OCI-LY7 (cell line): ENCODE results near the gene PLCL2. TPM values are rescaled to one million over a fixed set of nuclear protein-coding genes. Genes with fewer than 3 reads are reported as not detected.

Experiments used
- BruUV-seq: library from RNA; stranded (reverse); fragments of 400-500 nt; replicated peaks from 2 replicates; lab custom pipeline; 2021; lab: Mats Ljungman, UMichigan
- CTCF ChIA-PET: fragments of 300-600 bp; sonication (Branson Sonifier 250); formaldehyde crosslinking; loops from one replicate; lab custom pipeline; 2022; ENCODE audit warnings: antibody characterized with exemption; ENCODE audit not compliant: unreplicated experiment; lab: Charles Lee
- POLR2A ChIA-PET: fragments of 300-600 bp; sonication (Branson Sonifier 250); formaldehyde crosslinking; loops from one replicate; lab custom pipeline; 2022; ENCODE audit warnings: antibody characterized with exemption; lab: Charles Lee
- DNase-seq: peaks from one replicate; pipeline ENCODE4 v3.0.0-alpha.2; 2015; ENCODE audit warnings: low spot score
- H2AFZ ChIP-seq: fragments of 200-600 bp; sonication (generic), shearing (Covaris generic); 2 replicates; pipeline ENCODE4 v1.6.1; 2014; ENCODE audit warnings: mild to moderate bottlenecking, antibody characterized with exemption, low read length, moderate library complexity
- H3K27ac ChIP-seq: fragments of 200-600 bp; sonication (generic); 2 replicates; pipeline ENCODE4 v1.5.1; 2014; ENCODE audit warnings: mixed run types, low read depth, mild to moderate bottlenecking, moderate library complexity, low read length, inconsistent platforms; ENCODE audit not compliant: poor library complexity, severe bottlenecking
- H3K36me3 ChIP-seq: fragments of 200-600 bp; sonication (generic); 2 replicates; pipeline ENCODE4 v1.6.1; 2014; ENCODE audit warnings: mild to moderate bottlenecking, antibody characterized with exemption, low read length, moderate library complexity, mixed read lengths; ENCODE audit not compliant: insufficient read depth
- H3K4me1 ChIP-seq: fragments of 200-600 bp; sonication (generic); 2 replicates; pipeline ENCODE4 v1.5.1; 2014; ENCODE audit warnings: mild to moderate bottlenecking, low read length; ENCODE audit not compliant: insufficient read depth, poor library complexity, severe bottlenecking
- H3K4me2 ChIP-seq: fragments of 200-600 bp; sonication (generic); 2 replicates; pipeline ENCODE4 v1.6.1; 2014; ENCODE audit warnings: mild to moderate bottlenecking, low read length
- H3K4me3 ChIP-seq: fragments of 200-600 bp; sonication (generic); 2 replicates; pipeline ENCODE4 v1.5.1; 2014; ENCODE audit warnings: mild to moderate bottlenecking, low read depth, low read length; ENCODE audit not compliant: poor library complexity, severe bottlenecking
- H3K79me2 ChIP-seq: fragments of 200-600 bp; sonication (generic); 2 replicates; pipeline ENCODE4 v1.6.1; 2016; ENCODE audit warnings: low read depth, mild to moderate bottlenecking, low read length, moderate library complexity, mixed read lengths; ENCODE audit not compliant: insufficient read depth
- H3K9me2 ChIP-seq: fragments of 200-600 bp; sonication (generic); 2 replicates; pipeline ENCODE4 v1.6.1; 2016; ENCODE audit warnings: mild to moderate bottlenecking, low read length, mixed read lengths; ENCODE audit not compliant: insufficient read depth
- H3K9me3 ChIP-seq: fragments of 200-600 bp; sonication (generic); 2 replicates; pipeline ENCODE4 v1.6.1; 2014; ENCODE audit warnings: mild to moderate bottlenecking, mixed run types, low read length, mixed read lengths
- H4K20me1 ChIP-seq: fragments of 200-600 bp; sonication (generic); 2 replicates; pipeline ENCODE4 v1.6.1; 2014; ENCODE audit warnings: mild to moderate bottlenecking, antibody characterized with exemption, low read length, moderate library complexity, mixed read lengths; ENCODE audit not compliant: insufficient read depth
- CTCF ChIP-seq: fragments of 200-600 bp; sonication (generic); conservative IDR thresholded peaks from 2 replicates; pipeline ENCODE4 v1.5.1; 2014; ENCODE audit warnings: mild to moderate bottlenecking, antibody characterized with exemption, low read length, moderate library complexity, mixed read lengths
- EZH2phosphoT487 ChIP-seq: fragments of 200-600 bp; sonication (generic); IDR thresholded peaks from 2 replicates; pipeline ENCODE4 v1.6.1; 2018; ENCODE audit warnings: low read depth, borderline replicate concordance, mild to moderate bottlenecking, mixed run types, antibody characterized with exemption, low read length, moderate library complexity, mixed read lengths
- intact Hi-C: fragments of 100-400 bp; cut with micrococcal nuclease; formaldehyde crosslinking; loops from one replicate; pipeline ENCODE4 v1.10.0; 2022; ENCODE audit not compliant: unreplicated experiment
- total RNA-seq, 2 experiments: library from RNA; depleted of rRNA in 1 of 2; stranded (reverse); fragments of >200 nt in 1 of 2; shearing (Covaris generic) in 1 of 2; gene quantifications; 2 replicates each; pipeline ENCODE4 v1.2.3, GENCODE V29; 2014 to 2022

Gene PLCL2
- total RNA-seq, 2 experiments from 2014 or later, result 34.1 to 41.6 TPM

GRCh38 chr3:16917980-16918682 lies 33.4 kb downstream of the PLCL2 start:
- intact Hi-C loops, result no loop called here
- ChIA-PET CTCF (no interaction called here), POLR2A (interaction anchor here (0.5 to 3.5 kb wide), 7 partner anchors 10 to 402 kb away, joined by 3 to 13 read pairs (median 5); no protein-coding TSS in a partner anchor)
- H3K4me3 ChIP-seq, result no peak overlapping the region
- no peaks in the 10 kb centered on the region for H3K9me3 ChIP-seq
- BruUV-seq, result no TSS peak
- no peak for DNase-seq
- 0 out of 2 replicates have a peak overlapping the region, but pooled peaks have one; percentile 5 for H3K4me2 ChIP-seq
- no peaks in the 10 kb centered on the region for H4K20me1 ChIP-seq
- H3K27ac ChIP-seq, result no peak overlapping the region
- H3K9me2 ChIP-seq, result no peaks in the 10 kb centered on the region
- TF ChIP-seq EZH2phosphoT487 (no peak), CTCF (no peak)
- peaks cover 96% of the 10 kb centered on the region for H3K79me2 ChIP-seq
- H3K36me3 ChIP-seq, result no peaks in the 10 kb centered on the region; the same call in 1 of the 2 replicates
- peaks cover 57% of the 10 kb centered on the region for H3K4me1 ChIP-seq
- no peak overlapping the region for H2AFZ ChIP-seq

- TF ChIP-seq EZH2phosphoT487 (no peak), CTCF (no peak)
- no TSS peak for BruUV-seq
- peaks cover 1% of the 10 kb centered on the region; the same call in 1 of the 2 replicates for H3K9me3 ChIP-seq
- intact Hi-C loops, result no loop called here
- peaks cover 94% of the 10 kb centered on the region for H3K79me2 ChIP-seq
- POLR2A ChIA-PET, result interaction anchor here (0.7 to 3.5 kb wide), 6 partner anchors 9 to 331 kb away, joined by 3 to 13 read pairs (median 4); no protein-coding TSS in a partner anchor
- peaks cover 52% of the 10 kb centered on the region for H3K4me1 ChIP-seq
- DNase-seq, result no peak
- no peaks in the 10 kb centered on the region for H4K20me1 ChIP-seq
- no peak overlapping the region for H3K27ac ChIP-seq
- H3K9me2 ChIP-seq, result no peaks in the 10 kb centered on the region
- H3K36me3 ChIP-seq, result no peaks in the 10 kb centered on the region; the same call in 1 of the 2 replicates
- no peak overlapping the region for H3K4me3 ChIP-seq
- no peak overlapping the region for H2AFZ ChIP-seq
- CTCF ChIA-PET, result no interaction called here
- no peak overlapping the region for H3K4me2 ChIP-seq
These were observed 33.9 kb downstream of the PLCL2 start for GRCh38 chr3:16918683-16919025.

GRCh38 chr3:16923112-16923511 lies 38.4 kb downstream of the PLCL2 start:
- no TSS peak for BruUV-seq
- Histone ChIP-seq H3K36me3 (peaks cover 5% of the 10 kb centered on the region; the same call in 1 of the 2 replicates), H4K20me1 (0 out of 2 replicates have a peak, but pooled peaks cover 6% of the 10 kb centered on the region), H3K79me2 (peaks cover 87% of the 10 kb centered on the region; the same call in 1 of the 2 replicates), H2AFZ (no peak overlapping the region), H3K9me2 (no peaks in the 10 kb centered on the region), H3K4me1 (peaks cover 27% of the 10 kb centered on the region), H3K27ac (no peak overlapping the region), H3K4me3 (no peak overlapping the region), H3K9me3 (peaks cover 10% of the 10 kb centered on the region; the same call in 1 of the 2 replicates), H3K4me2 (no peak overlapping the region)
- ChIA-PET CTCF (no interaction called here), POLR2A (interaction anchor here (0.9 to 1.5 kb wide), 3 partner anchors 23 to 40 kb away, joined by 3 to 4 read pairs (median 3); no protein-coding TSS in a partner anchor)
- DNase-seq, result no peak
- TF ChIP-seq EZH2phosphoT487 (no peak), CTCF (no peak)
- intact Hi-C loops, result no loop called here
